ENCODE data around the gene TMEM240.

- TF ChIP-seq IRF1 (CRISPR knock-in tag; IDR thresholded peaks at IDR 0.05) (no peak), CTCF (IDR thresholded peaks at IDR 0.05) (no peak), CREB1 (CRISPR knock-in tag; IDR thresholded peaks at IDR 0.05) (no peak), IRF2 (CRISPR knock-in tag; IDR thresholded peaks at IDR 0.05; ENCODE audit: borderline replicate concordance, low read depth) (no peak), MAX (CRISPR knock-in tag; IDR thresholded peaks at IDR 0.05) (no peak), ZNF121 (CRISPR knock-in tag; IDR thresholded peaks at IDR 0.05) (no peak)
Measured at GRCh38 chr1:1554926-1555915, 14.8 kb upstream of the TMEM240 start.
